ENCODE measurements around the gene EP400. TPM values are rescaled to one million over a fixed set of nuclear protein-coding genes. Genes with fewer than 3 reads are reported as not detected.

EP400 gene
- total RNA-seq, 1 donor from 2014 or later = 41.4 TPM

DNA sequence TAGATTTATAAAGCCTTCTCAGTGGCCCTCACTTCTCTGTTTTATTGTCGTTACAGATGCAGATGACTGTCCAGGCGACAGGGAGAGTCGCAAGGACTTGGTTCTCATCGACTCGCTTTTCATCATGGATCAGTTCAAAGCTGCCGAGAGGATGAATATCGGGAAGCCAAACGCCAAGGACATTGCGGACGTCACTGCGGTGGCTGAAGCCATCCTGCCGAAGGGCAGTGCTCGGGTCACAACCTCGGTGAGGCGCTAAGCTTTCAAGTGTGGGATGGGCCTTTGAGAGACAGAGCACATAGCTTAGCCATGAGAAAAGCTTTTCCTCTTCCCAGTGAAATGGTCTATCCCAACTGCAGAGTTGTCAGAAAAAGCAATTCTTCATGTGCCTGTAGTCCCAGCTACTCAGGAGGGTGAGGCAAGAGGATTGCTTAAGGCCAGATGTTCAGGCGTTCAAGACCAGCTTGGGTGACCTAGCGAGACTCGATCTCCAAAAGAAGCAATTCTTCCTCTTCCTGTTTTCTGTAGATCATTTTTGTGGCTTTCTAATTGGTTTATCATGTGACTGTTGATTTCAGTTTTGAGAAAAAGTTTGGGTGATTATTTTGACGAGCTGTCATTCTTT lies 56.4 kb downstream of the EP400 start:
- Histone ChIP-seq H3K4me3 (no peak overlapping the region), H3K27me3 (no peaks in the 10 kb centered on the region), H3K9me3 (no peaks in the 10 kb centered on the region), H3K27ac (no peak overlapping the region), H3K4me1 (no peaks in the 10 kb centered on the region), H3K36me3 (peaks cover 63% of the 10 kb centered on the region)
- DNase-seq = no peak
- TF ChIP-seq, protein P1, sequence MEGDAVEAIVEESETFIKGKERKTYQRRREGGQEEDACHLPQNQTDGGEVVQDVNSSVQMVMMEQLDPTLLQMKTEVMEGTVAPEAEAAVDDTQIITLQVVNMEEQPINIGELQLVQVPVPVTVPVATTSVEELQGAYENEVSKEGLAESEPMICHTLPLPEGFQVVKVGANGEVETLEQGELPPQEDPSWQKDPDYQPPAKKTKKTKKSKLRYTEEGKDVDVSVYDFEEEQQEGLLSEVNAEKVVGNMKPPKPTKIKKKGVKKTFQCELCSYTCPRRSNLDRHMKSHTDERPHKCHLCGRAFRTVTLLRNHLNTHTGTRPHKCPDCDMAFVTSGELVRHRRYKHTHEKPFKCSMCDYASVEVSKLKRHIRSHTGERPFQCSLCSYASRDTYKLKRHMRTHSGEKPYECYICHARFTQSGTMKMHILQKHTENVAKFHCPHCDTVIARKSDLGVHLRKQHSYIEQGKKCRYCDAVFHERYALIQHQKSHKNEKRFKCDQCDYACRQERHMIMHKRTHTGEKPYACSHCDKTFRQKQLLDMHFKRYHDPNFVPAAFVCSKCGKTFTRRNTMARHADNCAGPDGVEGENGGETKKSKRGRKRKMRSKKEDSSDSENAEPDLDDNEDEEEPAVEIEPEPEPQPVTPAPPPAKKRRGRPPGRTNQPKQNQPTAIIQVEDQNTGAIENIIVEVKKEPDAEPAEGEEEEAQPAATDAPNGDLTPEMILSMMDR (IDR thresholded peaks at IDR 0.05) = no peak
- ATAC-seq = no peak
- intact Hi-C loops (cut with DNase I) = no loop called here

DNA sequence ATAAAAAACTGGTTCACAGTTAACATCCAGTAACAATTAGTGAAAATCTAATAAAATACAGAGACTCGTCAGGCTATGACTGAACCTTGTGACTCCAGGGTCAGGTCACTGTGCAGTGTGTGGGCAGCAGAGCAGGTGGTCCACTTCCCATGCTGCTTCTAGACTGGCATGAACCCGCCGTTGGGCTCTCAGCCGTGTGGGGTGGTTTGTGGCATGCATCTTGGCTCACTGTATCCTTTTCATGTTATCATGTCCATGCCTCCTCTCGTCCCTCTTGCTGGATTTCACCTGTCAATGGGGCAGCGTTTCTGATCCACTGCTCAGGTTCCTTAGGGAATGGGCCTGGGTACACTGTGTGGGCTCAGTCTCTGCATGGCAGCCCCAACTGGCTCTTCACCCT lies 57.3 kb downstream of the EP400 start:
- ATAC-seq (no peak), DNase-seq (no peak)
- Histone ChIP-seq H3K36me3 (peaks cover 72% of the 10 kb centered on the region), H3K9me3 (no peaks in the 10 kb centered on the region), H3K27ac (no peak overlapping the region), H3K4me3 (no peak overlapping the region), H3K4me1 (no peaks in the 10 kb centered on the region), H3K27me3 (no peaks in the 10 kb centered on the region)
- intact Hi-C loops (cut with DNase I) = no loop called here
- TF ChIP-seq, protein P1 (IDR thresholded peaks at IDR 0.05) = no peak

DNA sequence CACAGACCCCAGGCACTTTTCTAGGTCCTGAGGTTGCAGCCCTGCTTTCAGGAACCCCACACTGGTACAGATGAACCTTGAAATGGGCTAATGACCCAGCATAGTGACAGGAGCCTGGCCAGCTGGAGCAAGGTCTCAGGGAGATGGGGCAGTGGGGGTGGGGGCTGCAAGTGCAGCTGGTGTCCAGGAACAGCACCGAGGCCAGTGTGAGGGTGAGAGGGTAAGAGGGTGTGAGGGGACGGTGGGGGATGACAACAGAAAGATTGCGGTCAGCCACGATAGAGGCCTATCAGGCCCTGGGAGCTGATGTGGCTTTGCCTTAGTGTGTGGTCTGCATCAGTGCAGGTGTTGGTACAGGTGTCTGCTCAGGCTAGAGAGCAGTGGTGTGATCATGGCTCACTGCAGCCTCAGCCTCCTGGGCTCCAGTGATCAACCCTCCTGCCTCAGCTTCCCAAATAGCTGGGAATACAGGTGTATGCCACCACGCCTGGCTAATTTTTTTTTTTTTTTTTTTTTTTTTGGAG lies 59.7 kb downstream of the EP400 start:
- Histone ChIP-seq H3K4me1 (no peaks in the 10 kb centered on the region), H3K9me3 (no peaks in the 10 kb centered on the region), H3K27me3 (no peaks in the 10 kb centered on the region), H3K27ac (no peak overlapping the region), H3K4me3 (no peak overlapping the region), H3K36me3 (peaks cover 84% of the 10 kb centered on the region)
- DNase-seq (no peak), ATAC-seq (no peak)
- intact Hi-C loops (cut with DNase I) = no loop called here
- TF ChIP-seq, protein P1 (IDR thresholded peaks at IDR 0.05) = no peak

DNA sequence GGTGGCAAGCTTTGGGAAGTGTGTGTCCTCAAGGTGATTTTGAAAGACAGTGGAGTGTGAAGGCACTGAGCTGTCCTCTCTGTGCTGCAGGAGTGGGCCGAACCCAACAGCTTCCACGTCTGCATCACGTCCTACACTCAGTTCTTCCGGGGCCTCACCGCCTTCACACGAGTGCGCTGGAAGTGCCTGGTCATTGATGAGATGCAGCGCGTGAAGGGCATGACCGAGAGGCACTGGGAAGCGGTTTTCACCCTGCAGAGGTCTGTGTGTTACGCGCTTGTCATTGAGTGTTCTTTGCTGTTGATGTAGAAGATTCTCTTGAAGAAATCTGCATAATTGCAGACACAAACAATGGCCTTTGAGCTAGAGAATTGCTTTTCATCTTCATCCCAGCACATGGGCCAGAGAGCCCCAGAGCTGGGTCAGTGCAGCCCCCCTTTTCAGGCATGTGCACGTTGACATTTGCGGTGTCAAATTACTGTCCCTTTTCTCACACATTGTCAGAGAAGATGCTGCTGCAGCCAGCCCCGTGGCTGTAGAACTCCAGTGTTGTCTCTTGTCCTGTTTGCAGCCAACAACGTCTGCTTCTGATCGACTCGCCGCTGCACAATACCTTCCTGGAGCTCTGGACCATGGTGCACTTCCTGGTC lies 63.3 kb downstream of the EP400 start:
- no peak overlapping the region for H3K27ac ChIP-seq
- H3K4me1 ChIP-seq = no peaks in the 10 kb centered on the region
- intact Hi-C loops (cut with DNase I) = no loop called here
- TF ChIP-seq, protein P1 (IDR thresholded peaks at IDR 0.05) = no peak
- DNase-seq (no peak), ATAC-seq (no peak)
- no peaks in the 10 kb centered on the region for H3K27me3 ChIP-seq
- no peaks in the 10 kb centered on the region for H3K9me3 ChIP-seq
- H3K36me3 ChIP-seq = peaks cover 76% of the 10 kb centered on the region
- H3K4me3 ChIP-seq = no peak overlapping the region

DNA sequence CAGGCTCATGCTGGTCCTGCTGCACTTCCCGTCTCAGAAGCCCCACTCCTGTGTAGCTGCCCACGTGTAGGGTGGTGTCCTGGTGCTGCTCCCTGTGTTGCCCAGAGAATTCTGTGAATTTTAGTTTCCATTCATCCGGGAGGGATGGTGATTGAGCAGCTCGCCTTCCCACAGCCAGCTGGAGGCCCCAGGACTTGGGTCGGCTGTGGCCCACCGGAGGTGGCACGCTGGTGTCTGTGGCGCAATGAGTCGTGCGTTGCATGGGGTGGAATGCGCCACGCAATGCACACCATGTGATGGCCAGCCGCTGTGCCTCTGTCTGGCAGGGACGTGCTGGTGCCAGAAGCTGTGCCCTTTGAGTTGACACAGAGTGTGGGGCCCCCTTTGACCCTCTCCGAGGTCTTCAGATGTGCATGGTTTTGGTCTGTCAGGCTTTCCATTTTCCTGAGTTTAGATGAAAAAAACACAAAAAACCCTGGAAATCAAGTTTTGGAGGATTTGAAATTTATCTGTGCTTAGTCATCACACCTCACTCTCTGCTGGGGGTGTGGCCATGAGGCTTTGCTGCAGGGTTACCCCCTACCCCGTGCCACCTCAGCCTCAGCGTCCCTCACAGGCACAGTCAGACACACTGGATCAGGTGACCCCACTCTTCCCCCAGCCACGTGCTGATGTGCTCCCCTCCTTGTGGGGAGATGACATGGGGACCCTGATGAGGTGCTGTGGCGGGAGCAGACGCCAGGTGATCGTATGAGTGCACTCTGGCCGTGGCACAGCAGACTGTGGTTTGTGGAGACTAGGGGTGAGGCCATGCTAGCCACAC lies 64.6 kb downstream of the EP400 start:
- ATAC-seq (peak; percentile 7), DNase-seq (peak; percentile 50)
- peaks cover 82% of the 10 kb centered on the region for H3K36me3 ChIP-seq
- no peak overlapping the region for H3K27ac ChIP-seq
- H3K4me3 ChIP-seq = no peak overlapping the region
- H3K4me1 ChIP-seq = no peaks in the 10 kb centered on the region
- TF ChIP-seq, protein P1 (IDR thresholded peaks at IDR 0.05) = no peak
- intact Hi-C loops (cut with DNase I) = no loop called here
- H3K27me3 ChIP-seq = no peaks in the 10 kb centered on the region
- H3K9me3 ChIP-seq = no peaks in the 10 kb centered on the region

All from upper lobe of right lung (tissue), 1 donor.